ENCODE results near the gene SMKR1.
A peak's percentile ranks its signal among the peaks of the same experiment; 100 is the strongest.
"Not testable (repeated sequence)": the region's sequence is repeated elsewhere in the genome, so short reads cannot be mapped to it uniquely, and the experiment has no call there.

The SMKR1 gene

DNA sequence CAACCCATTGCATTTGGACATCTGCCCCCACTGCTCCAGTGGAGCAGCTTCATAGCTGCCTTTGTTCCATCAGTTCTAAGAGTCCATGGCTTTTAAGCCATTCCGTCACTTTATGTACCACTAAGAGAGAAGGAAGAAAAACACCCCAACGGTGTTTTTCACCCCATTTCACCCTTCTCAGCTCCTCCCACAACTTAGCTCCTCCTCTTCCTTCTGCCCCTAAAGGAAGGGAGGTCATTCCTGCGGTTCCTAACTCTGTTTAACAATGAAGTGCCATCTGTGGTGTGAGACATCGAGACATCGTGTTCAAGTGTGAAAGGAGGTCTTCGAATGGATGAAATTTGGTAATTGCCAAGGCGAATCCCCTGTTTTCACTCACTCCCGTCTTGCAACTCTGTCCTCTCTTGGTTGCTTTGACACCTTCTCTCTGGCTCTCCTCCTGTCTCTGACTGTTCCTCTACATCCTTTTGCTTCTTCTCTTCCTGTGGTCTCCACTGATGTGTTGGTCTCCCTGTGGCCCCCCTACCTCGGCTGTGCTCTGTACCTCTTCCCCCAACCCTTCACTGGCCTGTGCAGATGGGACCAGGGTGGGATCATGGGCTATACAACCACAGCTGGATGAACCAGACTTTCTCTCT is 23.0 kb downstream of the SMKR1 start:
- no peak for DNase-seq

- no peak for DNase-seq
Observed at GRCh38 chr7:129529643-129530042, 27.3 kb downstream of the SMKR1 start.

DNA sequence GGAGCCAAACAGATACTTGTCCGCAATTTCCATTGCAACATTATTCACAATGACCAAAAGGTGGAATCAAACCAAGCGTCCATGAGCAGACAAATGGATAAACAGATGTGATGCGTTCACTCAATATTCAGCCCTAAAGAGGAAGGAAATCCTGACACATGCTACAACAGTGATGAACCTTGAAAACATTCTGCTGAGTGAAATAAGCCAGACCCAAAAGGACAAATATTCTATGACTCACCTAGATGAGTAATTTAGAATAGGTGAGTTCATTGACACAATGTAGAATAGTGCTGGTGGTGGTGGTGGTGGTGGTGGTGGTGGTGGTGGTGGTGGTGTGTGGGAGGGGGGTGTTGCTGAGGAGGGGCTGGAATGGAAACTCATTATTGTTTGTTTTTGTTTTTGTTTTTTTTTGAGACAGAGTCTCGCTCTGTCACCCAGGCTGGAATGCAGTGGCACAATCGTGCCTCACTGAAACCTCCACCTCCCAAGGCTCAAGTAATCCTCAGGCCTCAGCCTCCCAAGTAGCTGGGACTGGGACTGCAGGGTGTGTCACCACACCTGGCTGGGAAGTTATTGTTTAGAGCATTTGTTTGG is 28.6 kb downstream of the SMKR1 start:
- DNase-seq, result no peak

GRCh38 chr7:129531721-129532120 is 29.4 kb downstream of the SMKR1 start:
- no peak for DNase-seq

GRCh38 chr7:129532375-129532774 is 30.0 kb downstream of the SMKR1 start:
- no peak for DNase-seq

- DNase-seq, result not testable (repeated sequence)
Observed at GRCh38 chr7:129534558-129535274, 32.4 kb downstream of the SMKR1 start.

DNA sequence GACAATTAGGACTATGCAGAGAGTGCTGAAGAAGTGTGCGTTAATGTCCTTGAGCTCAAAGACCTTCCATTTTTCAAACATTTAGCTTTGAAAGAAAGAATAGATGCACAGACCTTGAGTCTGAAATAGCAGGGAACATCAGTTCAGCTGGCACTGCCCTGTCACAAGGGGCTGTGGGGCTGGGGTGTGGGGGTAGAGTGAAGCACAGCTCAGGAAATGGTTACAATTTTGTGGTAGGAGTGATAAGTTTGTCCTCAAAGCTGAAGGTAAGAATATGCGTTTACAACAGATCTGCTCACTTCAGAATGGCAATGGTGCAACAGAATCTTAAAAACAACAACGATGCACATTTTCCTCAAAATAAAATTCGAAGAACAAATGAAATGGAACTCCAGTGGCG is 33.6 kb downstream of the SMKR1 start:
- no peak for DNase-seq

DNA sequence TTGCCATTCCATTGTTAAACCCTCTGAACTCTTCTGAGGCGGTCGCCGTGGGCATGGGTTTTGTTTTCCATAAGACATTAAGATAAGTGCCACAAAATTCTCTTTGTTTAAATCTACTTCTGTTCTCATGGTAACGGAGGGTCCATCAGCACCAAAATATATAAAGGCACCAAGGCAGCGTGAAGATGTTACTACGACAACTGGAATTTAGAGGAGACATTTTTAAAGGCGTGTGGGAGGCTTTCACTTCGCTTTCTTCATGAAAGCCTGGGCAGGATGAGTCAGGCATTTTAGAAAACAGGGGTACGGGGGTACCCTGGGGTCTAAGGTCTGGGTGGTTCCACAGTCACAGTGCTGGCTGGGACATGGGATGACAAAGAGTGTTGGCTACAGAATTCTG is 34.0 kb downstream of the SMKR1 start:
- DNase-seq, result peak in 3 of 58 donors; percentile 2 to 7 (median 5)

GRCh38 chr7:129538790-129539189 is 36.5 kb downstream of the SMKR1 start:
- DNase-seq, result no peak

DNA sequence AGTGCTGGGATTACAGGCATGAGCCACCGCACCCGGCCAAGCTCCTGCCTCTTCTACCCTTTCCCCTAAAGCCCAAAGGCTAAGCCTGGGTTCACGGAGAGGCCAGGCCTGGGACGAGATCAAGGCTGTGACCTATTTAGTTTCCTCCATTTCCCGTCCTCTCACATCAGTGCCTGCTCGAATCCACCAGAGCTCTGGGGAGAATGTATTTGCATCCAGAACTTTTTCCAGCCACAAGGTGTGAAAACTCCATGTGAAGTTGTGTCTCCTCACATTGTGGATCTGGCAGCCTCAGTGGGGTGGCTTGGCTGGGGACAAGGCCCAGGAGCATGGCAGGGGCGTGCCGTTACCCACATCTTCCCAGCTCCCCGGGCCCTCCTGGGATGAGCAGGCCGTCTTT is 38.0 kb downstream of the SMKR1 start:
- no peak for DNase-seq

DNA sequence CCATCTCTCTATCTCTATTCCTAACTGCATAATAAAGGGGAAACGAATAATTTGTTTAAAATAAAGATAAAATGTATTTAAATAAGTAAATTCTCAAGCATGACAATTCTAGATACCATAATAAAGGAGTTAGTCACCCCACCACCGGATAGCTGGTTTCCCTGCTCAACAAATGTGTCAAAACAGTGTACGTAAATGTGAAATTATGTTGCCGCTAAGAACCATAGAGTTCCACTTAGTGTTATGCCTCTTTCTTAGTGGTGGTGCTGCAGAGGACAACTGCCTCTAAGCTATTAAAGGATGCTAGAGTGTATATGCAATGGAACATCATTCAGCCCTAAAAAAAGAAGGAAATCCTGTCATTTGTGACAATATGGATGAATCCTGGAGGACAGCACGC is 42.4 kb downstream of the SMKR1 start:
- DNase-seq, result no peak

DNA sequence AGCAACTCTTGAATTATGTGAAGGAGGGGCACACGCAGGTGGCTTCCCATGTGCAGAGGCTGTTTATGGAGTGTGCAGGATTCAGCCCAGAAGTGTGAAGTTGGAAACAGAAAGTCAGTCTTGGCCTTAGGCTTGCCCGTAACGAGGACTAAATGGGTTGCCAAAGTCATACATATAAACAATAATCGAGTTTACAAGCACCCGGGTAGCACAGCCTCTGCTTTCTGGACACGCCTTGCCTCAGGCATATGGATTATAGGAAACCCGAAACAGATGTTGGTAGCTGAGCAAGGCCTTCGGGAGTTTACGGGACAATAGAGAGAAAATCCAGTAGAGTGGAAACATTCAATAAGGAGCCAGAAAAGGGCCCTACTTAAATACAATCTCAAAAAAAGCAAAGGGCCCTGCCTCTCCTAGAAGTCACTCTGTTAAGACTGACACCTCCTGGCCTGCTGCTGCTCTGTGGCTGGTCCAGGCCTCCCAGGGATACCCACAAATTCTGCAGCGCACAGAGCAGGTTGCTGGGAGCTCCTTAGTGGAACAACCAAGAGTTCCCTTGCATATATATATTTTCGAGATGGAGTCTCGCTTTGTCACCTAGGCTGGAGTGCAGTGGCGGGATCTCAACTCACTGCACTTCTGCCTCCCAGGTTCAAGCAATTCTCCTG is 48.5 kb downstream of the SMKR1 start:
- DNase-seq, result no peak

GRCh38 chr7:129553899-129554461 is 51.6 kb downstream of the SMKR1 start:
- DNase-seq, result peak in 10 of 58 donors; percentile 2 to 45 (median 13)

- no peak for DNase-seq
Observed at GRCh38 chr7:129556607-129557133, 54.3 kb downstream of the SMKR1 start.

DNA sequence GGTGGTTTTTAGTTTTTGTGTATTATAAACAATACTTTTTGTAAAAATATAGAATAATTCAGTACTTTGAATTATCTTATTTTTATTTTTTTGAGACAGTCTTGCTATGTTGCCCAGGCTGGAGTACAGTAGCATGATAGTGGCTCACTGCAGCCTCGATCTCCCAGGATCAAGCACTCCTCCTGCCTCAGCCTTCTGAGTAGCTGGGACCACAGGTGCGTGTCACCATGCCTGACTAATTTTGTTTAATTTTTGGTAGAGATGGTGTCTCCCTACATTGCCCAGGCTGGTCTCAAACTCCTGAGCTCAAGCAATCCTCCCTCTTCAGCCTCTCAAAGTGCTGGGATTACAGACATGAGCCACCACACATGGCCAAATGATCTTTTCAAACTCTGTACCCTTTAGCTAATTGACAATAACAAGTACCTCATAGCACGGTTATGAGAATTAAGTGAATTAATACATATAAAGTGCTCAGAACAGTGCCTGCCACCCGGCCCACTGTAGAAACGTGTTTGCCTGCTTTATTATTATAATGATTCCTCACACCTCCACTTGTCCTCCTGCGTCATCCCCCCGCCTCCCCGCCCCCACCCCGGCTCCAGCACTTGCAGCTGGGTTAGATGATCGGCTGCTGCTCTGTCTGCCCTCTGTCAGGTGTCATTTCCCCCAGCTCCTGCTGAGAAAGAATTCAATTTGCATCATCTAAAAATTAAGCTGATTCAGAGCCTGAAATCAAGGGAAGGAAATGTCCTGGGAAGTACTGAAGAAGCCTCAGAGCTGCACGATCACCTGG is 55.6 kb downstream of the SMKR1 start:
- peak in 1 of 58 donors; percentile 42 for DNase-seq

- no peak for DNase-seq
Observed at GRCh38 chr7:129559564-129559963, 57.2 kb downstream of the SMKR1 start.

GRCh38 chr7:129560831-129561230 is 58.5 kb downstream of the SMKR1 start:
- DNase-seq, result no peak

DNA sequence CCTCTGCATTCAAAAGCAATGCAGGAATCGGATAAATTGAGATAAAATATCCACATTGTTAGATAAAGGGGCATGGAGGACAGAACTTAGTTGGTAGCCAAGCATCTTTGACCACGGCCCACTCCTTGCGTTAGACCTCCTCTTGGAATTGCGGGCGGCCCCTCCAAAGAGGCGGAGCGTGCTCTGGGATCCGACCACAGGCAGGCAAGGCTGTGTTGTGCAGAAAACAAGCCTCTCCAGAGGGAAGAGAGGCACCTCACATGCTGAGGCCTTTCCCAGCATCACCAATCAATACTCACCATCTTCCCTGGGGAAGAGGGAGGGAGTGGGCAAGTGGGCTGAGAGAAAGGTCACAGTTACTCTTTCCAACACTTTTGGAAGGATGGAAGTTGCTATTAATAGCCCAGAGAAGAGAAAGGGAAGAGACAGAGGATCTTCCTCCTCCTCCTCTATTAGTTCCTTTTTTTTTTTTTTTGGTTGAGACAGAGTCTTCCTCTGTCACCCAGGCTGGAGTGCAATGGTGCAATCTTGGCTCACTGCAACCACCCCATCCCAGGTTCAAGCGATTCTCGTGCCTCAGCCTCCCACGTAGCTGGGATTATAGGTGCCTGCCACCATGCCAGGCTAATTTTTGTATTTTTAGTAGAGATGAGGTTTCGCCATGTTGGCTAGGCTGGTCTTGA is 59.5 kb downstream of the SMKR1 start:
- DNase-seq, result no peak

Data from anterior cingulate cortex (tissue), 58 donors.